Osteoblast (primary cell): ENCODE data around the gene MTA3. TPM values are rescaled to one million over a fixed set of nuclear protein-coding genes. Genes with fewer than 3 reads are reported as not detected.
A peak's percentile ranks its signal among the peaks of the same experiment; 100 is the strongest.

Experiments used
- DNase-seq: peaks from one replicate; pipeline ENCODE4 v3.0.0; 2011; ENCODE audit warnings: low spot score, mixed read lengths; ENCODE audit not compliant: insufficient read length; ENCODE audit errors: missing footprints
- H2AFZ ChIP-seq: 2 replicates; pipeline ENCODE4 v1.6.0; 2011; ENCODE audit warnings: mild to moderate bottlenecking, low read length
- H3K27ac ChIP-seq: 2 replicates; pipeline ENCODE4 v1.5.1; 2011; ENCODE audit warnings: mild to moderate bottlenecking, low read depth, low read length, moderate library complexity
- H3K27me3 ChIP-seq: 2 replicates; pipeline ENCODE4 v1.6.0; 2012; ENCODE audit warnings: mild to moderate bottlenecking, control low read depth, inconsistent platforms, low read length, moderate library complexity; ENCODE audit not compliant: insufficient read depth
- H3K36me3 ChIP-seq: 2 replicates; pipeline ENCODE4 v1.5.1; 2011; ENCODE audit warnings: mild to moderate bottlenecking, low read length, control low read depth, moderate library complexity; ENCODE audit not compliant: insufficient read depth
- H3K4me1 ChIP-seq: 2 replicates; pipeline ENCODE4 v1.5.1; 2011; ENCODE audit warnings: mild to moderate bottlenecking, low read length, control low read depth, moderate library complexity; ENCODE audit not compliant: insufficient read depth
- H3K4me2 ChIP-seq: 2 replicates; pipeline ENCODE4 v1.6.0; 2011; ENCODE audit warnings: mild to moderate bottlenecking, low read length; ENCODE audit not compliant: insufficient read depth
- H3K4me3 ChIP-seq: fragments of 200-600 bp; sonication (generic); 3 replicates; pipeline ENCODE4 v1.5.1; 2012; ENCODE audit warnings: mild to moderate bottlenecking, low read length, inconsistent platforms; ENCODE audit not compliant: insufficient read depth
- H3K79me2 ChIP-seq: 2 replicates; pipeline ENCODE4 v1.6.0; 2012; ENCODE audit warnings: mild to moderate bottlenecking, low read length, control low read depth, inconsistent platforms; ENCODE audit not compliant: insufficient read depth
- H3K9me3 ChIP-seq: 2 replicates; pipeline ENCODE4 v1.5.1; 2011; ENCODE audit warnings: low read depth, low read length, control low read depth
- H4K20me1 ChIP-seq: 2 replicates; pipeline ENCODE4 v1.6.0; 2012; ENCODE audit warnings: mild to moderate bottlenecking, low read length, control low read depth; ENCODE audit not compliant: insufficient read depth
- CTCF ChIP-seq: IDR thresholded peaks from 2 replicates; pipeline ENCODE4 v1.5.1; 2011; ENCODE audit warnings: mild to moderate bottlenecking, low read depth, low read length, moderate library complexity; ENCODE audit errors: extremely low read depth
- total RNA-seq: library from RNA; depleted of rRNA; stranded (reverse); fragments of >200 nt; gene quantifications from 2 replicates; pipeline ENCODE4 v1.2.3, GENCODE V29; 2012

MTA3 gene
- total RNA-seq, 1 donor: 29.3 TPM

- Histone ChIP-seq H3K27ac (no peak overlapping the region), H3K4me2 (no peak overlapping the region), H3K4me3 (no peak overlapping the region), H3K79me2 (no peaks in the 10 kb centered on the region), H3K27me3 (no peaks in the 10 kb centered on the region), H3K9me3 (no peaks in the 10 kb centered on the region), H3K36me3 (no peaks in the 10 kb centered on the region), H3K4me1 (no peaks in the 10 kb centered on the region), H4K20me1 (no peaks in the 10 kb centered on the region), H2AFZ (no peak overlapping the region)
- peak; percentile 15 for DNase-seq
- TF ChIP-seq CTCF: no peak
Measured at GRCh38 chr2:42762155-42762554, 193.7 kb downstream of the MTA3 start.

DNA sequence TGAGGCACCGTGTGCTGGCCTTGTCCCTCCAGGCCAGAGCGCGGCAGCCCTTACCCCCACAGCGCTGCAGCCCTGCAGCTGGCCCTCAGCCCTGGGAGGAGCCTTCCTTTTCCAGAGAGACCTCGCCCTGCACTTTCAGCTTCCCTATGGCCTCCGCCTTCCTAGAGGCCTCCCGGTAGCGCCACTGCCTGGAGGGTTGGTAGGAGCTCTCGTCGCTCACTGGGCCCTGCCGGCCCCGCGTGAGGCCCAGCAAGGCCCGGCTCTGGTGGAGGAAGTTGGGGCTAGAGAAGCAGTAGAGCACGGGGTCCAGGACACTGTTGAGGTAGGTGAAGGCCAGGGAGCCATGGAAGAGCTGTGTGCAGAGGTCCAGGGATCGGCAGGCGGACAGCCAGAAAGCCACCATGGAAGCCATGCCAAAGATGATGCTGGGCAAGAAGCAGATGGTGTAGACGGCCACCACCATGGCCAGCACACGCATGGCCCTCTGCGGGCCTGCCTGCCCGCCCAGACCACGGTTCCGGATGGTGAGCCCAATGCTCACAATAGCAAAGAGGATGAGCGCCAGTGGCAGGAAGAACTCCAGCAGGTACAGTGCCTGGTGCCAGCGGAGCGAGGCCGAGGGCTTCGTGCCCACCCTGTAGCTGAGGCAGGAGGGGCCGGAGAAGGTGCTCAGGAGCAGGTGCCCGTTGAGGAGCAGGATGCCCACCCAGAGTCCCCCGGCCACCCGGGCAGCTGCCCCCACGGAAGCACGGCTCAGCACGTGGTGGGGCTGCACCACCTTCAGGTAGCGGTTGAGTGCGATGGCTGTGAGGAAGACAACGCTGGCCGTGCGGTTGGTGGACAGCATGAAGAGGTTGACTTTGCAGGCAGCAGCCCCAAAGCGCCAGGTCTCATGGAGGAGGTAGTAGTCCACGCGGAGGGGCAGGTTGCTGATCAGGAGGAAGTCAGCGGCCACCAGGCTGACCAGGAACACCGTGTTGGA is 194.7 kb downstream of the MTA3 start:
- H3K4me1 ChIP-seq: no peaks in the 10 kb centered on the region
- H3K27ac ChIP-seq: no peak overlapping the region
- H2AFZ ChIP-seq: no peak overlapping the region
- H4K20me1 ChIP-seq: no peaks in the 10 kb centered on the region
- DNase-seq: peak; percentile 68
- no peak for TF ChIP-seq CTCF
- H3K27me3 ChIP-seq: no peaks in the 10 kb centered on the region
- H3K9me3 ChIP-seq: no peaks in the 10 kb centered on the region
- H3K36me3 ChIP-seq: no peaks in the 10 kb centered on the region
- H3K79me2 ChIP-seq: no peaks in the 10 kb centered on the region
- H3K4me3 ChIP-seq: no peak overlapping the region
- H3K4me2 ChIP-seq: no peak overlapping the region

DNA sequence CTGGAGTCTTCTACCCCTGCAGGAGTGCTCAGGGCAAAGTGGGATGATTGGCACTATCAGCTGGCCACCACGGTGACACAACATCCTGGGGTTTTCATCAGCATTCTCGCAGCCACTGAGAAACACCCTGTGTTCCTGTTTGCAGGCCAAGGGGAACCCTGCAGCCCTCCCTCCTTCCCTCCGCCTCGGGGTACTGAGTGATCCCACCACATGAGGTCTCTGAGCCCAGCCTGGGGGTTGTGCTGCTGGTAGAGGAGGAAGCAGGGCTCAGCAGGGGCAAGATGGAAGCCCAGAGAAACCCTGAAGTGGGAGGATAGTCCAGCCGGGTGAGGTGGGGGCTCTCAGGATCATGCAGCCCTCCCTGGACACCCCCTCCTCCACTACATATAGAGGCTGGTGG is 195.7 kb downstream of the MTA3 start, which contains the start of gene OXER1:
TSS of gene OXER1 (minus strand) at position 40 of the 400 bp plus-strand sequence. CDS start 73 bp downstream, outside the sequence.
- no peaks in the 10 kb centered on the region for H3K9me3 ChIP-seq
- no peak within 1 kb of the TSS for H3K27ac ChIP-seq
- no peak within 1 kb of the TSS for H3K4me3 ChIP-seq
- no peak within 1 kb of the TSS for H2AFZ ChIP-seq
- DNase-seq: no peak
- H3K79me2 ChIP-seq: no peaks in the 10 kb centered on the region
- TF ChIP-seq CTCF: no peak
- H3K4me2 ChIP-seq: no peak within 1 kb of the TSS
- H3K4me1 ChIP-seq: no peaks in the 10 kb centered on the region
- no peaks in the 10 kb centered on the region for H3K27me3 ChIP-seq
- H4K20me1 ChIP-seq: no peaks in the 10 kb centered on the region
- no peaks in the 10 kb centered on the region for H3K36me3 ChIP-seq

- no peak overlapping the region for H2AFZ ChIP-seq
- no peaks in the 10 kb centered on the region for H3K4me1 ChIP-seq
- no peaks in the 10 kb centered on the region for H3K79me2 ChIP-seq
- no peak for TF ChIP-seq CTCF
- no peaks in the 10 kb centered on the region for H4K20me1 ChIP-seq
- no peak overlapping the region for H3K4me3 ChIP-seq
- no peaks in the 10 kb centered on the region for H3K9me3 ChIP-seq
- no peaks in the 10 kb centered on the region for H3K27me3 ChIP-seq
- no peak overlapping the region for H3K4me2 ChIP-seq
- peak; percentile 51 for DNase-seq
- H3K36me3 ChIP-seq: no peaks in the 10 kb centered on the region
- no peak overlapping the region for H3K27ac ChIP-seq
Measured at GRCh38 chr2:42764901-42765300, 196.5 kb downstream of the MTA3 start.
